NT2/D1 (cell line): ENCODE data around the gene GINS2.

Experiments used
- DNase-seq: peaks from one replicate; pipeline ENCODE4 v3.0.0-alpha.2; 2011; ENCODE audit warnings: low read depth, low spot score
- H3K27me3 ChIP-seq: 2 replicates; pipeline ENCODE4 v1.6.0; 2011; ENCODE audit warnings: mild to moderate bottlenecking; ENCODE audit not compliant: insufficient read length, insufficient read depth
- H3K36me3 ChIP-seq: 2 replicates; pipeline ENCODE4 v1.6.1; 2011; ENCODE audit warnings: mild to moderate bottlenecking, low read length, mixed read lengths; ENCODE audit not compliant: insufficient read depth, insufficient read length
- H3K4me1 ChIP-seq: 2 replicates; pipeline ENCODE4 v1.5.1; 2011; ENCODE audit not compliant: insufficient read depth, insufficient read length
- H3K4me3 ChIP-seq: 2 replicates; pipeline ENCODE4 v1.5.1; 2011; ENCODE audit warnings: low read depth; ENCODE audit not compliant: insufficient read length
- H3K9ac ChIP-seq: 2 replicates; pipeline ENCODE4 v1.6.0; 2011; ENCODE audit warnings: low read depth; ENCODE audit not compliant: insufficient read length
- H3K9me3 ChIP-seq: 2 replicates; pipeline ENCODE4 v1.5.1; 2011; ENCODE audit warnings: mild to moderate bottlenecking, low read length; ENCODE audit not compliant: insufficient read depth
- SUZ12 ChIP-seq: IDR thresholded peaks from 2 replicates; pipeline ENCODE4 v1.6.1; 2011; ENCODE audit not compliant: insufficient read length, insufficient read depth; ENCODE audit errors: extremely low read depth
- YY1 ChIP-seq: IDR thresholded peaks from 2 replicates; pipeline ENCODE4 v1.6.1; 2011; ENCODE audit not compliant: insufficient read length, insufficient read depth
- ZNF274 ChIP-seq: IDR thresholded peaks from 2 replicates; pipeline ENCODE4 v1.6.1; 2011; ENCODE audit warnings: mild to moderate bottlenecking, low read depth, low read length

GINS2 gene

DNA sequence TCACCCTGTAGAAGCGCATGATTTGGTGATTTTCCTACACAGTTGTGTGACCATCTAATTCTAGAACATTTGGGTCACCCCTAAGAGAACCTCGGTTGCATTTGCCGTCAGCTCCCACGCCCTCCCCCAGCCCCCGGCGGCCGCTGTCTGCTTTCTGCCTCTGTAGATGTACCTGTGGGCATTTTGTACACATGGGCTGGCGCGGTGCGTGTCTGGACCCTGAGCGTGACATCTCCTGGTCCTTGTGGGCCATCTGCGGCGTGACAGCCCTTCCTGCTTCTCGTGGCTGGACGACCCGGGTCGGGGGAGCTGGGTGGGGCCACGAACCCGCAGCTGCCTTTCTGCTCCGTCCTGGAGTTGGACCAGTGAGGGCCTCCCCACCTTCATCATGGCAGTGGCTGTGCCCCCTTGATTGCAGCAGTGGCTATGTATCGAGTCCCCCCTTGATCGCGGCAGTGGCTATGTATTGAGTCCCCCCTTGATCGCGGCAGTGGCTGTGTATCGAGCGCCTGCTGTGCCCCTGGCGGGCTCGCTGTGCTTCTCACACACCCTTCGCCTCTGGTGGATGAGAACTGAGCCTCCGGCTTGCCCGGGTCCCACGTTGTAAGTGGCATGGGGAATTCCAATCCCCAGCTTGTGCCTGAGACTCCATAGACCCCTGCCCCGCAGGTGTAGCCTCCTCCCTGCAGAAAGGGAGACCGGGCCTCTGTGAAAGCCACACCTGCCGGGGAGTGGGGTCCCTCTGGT, 51.5 kb downstream of the GINS2 start:
- peaks cover 28% of the 10 kb centered on the region for H3K4me1 ChIP-seq

DNA sequence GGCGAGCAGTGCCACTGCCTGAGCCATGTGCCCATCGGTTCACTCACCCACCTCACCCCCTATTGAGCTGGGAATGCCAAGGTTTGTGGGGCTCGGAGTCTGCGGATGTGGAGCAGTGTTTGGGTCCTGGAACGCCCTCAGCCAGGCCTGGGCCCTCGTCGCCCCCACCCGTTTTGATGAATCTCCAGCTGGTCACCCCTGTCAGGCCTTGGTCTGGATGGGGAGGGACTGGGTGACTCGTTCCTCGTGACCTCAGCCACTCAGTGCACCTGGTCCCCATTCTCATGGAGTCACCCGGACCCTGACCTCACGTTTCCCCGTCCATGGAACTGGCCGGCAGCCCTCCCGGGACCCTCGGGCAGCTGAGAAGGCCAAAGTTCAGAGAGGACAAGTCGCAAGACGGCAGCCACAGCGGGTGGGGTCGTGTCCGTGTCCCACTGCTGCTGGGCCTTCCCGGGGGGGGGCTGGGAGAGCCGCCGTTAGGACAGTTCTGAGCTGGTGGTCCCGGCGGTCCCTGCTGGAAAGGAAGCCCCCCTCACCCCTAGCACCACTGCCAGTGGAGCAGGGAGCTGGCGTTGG, 52.4 kb downstream of the GINS2 start:
- TF ChIP-seq YY1, result no peak
- TF ChIP-seq ZNF274, result no peak
- no peak for TF ChIP-seq SUZ12
- Histone ChIP-seq H3K27me3 (no peaks in the 10 kb centered on the region), H3K36me3 (peaks cover 48% of the 10 kb centered on the region), H3K4me1 (peaks cover 35% of the 10 kb centered on the region), H3K4me3 (no peak overlapping the region), H3K9ac (no peak overlapping the region), H3K9me3 (no peaks in the 10 kb centered on the region)
- DNase-seq, result no peak

More for the DNA sequence above, 51.5 kb downstream of the GINS2 start:
- H3K9me3 ChIP-seq, result no peaks in the 10 kb centered on the region
- no peak overlapping the region for H3K9ac ChIP-seq
- peaks cover 45% of the 10 kb centered on the region for H3K36me3 ChIP-seq
- DNase-seq, result no peak
- H3K4me3 ChIP-seq, result no peak overlapping the region
- no peak for TF ChIP-seq ZNF274
- no peak for TF ChIP-seq YY1
- TF ChIP-seq SUZ12, result no peak
- no peaks in the 10 kb centered on the region for H3K27me3 ChIP-seq

DNA sequence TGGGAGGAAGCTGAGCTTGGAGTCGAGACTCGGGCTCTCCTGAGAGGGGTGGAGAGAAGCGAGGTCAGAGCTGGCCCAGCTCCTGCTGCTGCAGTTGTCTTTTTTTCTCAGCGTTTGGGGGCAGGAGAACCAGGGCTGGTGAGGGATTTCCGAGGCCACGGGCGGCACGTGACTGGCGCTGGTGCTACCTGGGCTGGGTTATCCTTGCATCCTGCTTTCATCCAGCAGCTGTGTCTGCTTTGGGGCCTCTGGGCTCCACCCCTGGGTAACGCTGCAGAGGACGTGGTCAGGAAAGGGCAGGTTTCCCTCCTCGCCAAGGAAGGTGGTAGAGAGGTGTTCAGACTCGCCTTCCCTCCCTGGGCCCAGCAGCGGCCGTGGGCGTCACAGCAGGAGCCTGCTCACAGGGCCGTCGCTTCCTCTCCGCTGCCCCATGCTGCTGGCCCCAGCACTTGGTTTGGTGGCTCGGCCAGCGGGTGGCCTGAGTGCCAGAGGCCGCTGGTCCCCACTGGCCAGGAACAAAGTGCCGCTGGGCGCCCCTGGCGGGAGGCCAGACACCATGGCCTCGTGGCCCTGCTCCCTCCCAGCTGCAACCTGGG, 53.1 kb downstream of the GINS2 start:
- DNase-seq, result no peak
- Histone ChIP-seq H3K4me3 (no peak overlapping the region), H3K36me3 (peaks cover 45% of the 10 kb centered on the region), H3K4me1 (peaks cover 32% of the 10 kb centered on the region), H3K9me3 (no peaks in the 10 kb centered on the region), H3K27me3 (no peaks in the 10 kb centered on the region), H3K9ac (peak overlapping the region; percentile 26)
- TF ChIP-seq SUZ12, result no peak
- TF ChIP-seq YY1, result no peak
- TF ChIP-seq ZNF274, result no peak

DNA sequence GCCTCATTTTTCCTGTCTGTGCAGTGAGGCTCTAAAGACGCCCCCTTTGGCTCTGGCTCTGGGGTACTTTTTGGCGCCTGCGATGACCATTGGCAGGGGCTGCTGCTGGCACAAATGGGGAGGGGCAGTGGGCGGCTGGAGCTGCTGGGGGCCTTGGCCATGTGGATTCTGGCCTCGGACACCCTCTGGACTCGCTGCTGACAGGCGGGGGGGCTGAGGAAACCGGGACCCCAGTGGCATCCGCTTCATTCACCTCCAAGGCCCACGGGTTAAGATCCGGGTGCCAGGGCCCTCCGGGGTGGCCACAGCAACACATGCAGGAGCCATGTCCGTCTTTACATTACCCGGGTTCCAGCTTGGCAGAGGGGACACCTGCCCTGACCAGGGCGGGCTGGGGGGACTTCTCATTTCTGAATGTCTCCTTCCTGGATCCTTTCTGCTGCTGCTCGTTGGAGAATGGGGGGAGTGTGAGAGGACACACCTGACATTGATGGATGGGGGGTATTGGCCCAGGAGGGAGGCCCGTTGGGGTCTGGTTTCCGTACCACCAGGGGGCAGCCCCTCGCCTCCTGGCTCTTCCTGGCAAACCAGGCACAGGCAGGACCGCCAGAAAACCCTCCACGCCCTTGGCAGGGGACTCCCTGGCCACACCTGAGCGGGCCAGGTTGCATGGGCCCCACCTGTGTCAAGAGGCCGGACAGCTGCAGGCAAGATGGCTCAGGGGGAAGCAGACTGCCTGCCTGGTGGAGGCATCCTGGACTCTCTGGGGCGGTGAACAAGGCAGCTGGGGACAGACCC, 53.8 kb downstream of the GINS2 start:
- DNase-seq, result no peak
- Histone ChIP-seq H3K9ac (no peak overlapping the region), H3K4me1 (peaks cover 34% of the 10 kb centered on the region), H3K36me3 (peaks cover 45% of the 10 kb centered on the region), H3K9me3 (peaks cover 3% of the 10 kb centered on the region; the same call in 1 of the 2 replicates), H3K4me3 (no peak overlapping the region), H3K27me3 (no peaks in the 10 kb centered on the region)
- TF ChIP-seq YY1 (no peak), ZNF274 (no peak), SUZ12 (no peak)

DNA sequence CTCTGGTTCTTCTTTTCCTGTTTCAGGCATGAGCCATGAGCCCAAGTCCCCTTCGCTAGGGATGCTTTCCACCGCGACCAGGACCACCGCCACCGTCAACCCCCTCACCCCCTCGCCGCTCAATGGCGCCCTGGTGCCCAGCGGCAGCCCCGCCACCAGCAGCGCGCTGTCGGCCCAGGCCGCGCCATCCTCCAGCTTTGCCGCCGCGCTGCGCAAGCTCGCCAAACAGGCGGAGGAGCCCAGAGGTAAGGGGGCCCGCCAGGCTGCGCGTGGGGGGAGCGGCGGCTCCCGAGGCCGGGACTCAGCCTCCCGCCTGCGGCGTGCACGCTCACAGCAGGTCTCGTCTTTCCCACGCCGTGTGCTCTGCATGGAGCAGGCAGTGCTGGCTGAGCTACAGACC, 54.9 kb downstream of the GINS2 start:
- H3K27me3 ChIP-seq, result no peaks in the 10 kb centered on the region
- H3K9ac ChIP-seq, result no peak overlapping the region
- no peak for DNase-seq
- no peak overlapping the region for H3K4me3 ChIP-seq
- peaks cover 25% of the 10 kb centered on the region for H3K4me1 ChIP-seq
- H3K36me3 ChIP-seq, result peaks cover 53% of the 10 kb centered on the region
- TF ChIP-seq SUZ12 (no peak), YY1 (no peak)
- peaks cover 13% of the 10 kb centered on the region; the same call in 1 of the 2 replicates for H3K9me3 ChIP-seq

DNA sequence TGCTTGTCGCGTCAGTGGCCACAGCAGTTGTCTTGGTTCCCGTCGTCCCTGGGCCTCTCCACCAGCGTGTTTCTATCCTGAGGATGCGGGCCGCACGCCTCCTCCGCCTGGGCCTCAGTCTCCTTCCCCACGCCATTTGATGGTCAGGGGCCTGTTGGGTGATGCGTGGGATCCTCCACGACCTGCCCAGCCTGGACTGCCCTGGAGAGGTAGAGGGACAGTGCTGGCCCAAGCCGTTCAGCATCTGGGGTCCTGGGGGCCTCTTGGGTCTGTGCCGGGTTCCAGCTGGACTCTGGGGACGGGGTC, 55.4 kb downstream of the GINS2 start:
- peaks cover 53% of the 10 kb centered on the region for H3K36me3 ChIP-seq
- no peaks in the 10 kb centered on the region for H3K27me3 ChIP-seq
- no peak for DNase-seq
- H3K9me3 ChIP-seq, result peaks cover 15% of the 10 kb centered on the region; the same call in 1 of the 2 replicates
- no peak for TF ChIP-seq SUZ12
- no peak for TF ChIP-seq ZNF274
- TF ChIP-seq YY1, result no peak
- H3K9ac ChIP-seq, result no peak overlapping the region
- no peak overlapping the region for H3K4me3 ChIP-seq
- H3K4me1 ChIP-seq, result peaks cover 24% of the 10 kb centered on the region
